Omental fat pad (tissue), 4 donors: ENCODE data around the gene PKIG. TPM values are rescaled to one million over a fixed set of nuclear protein-coding genes. Genes with fewer than 3 reads are reported as not detected.

Experiments used
- ATAC-seq: fragments of 150-250 bp; one replicate; pipeline ENCODE4 v1.9.1; 2016; ENCODE audit warnings: mild to moderate bottlenecking, moderate library complexity; ENCODE audit not compliant: low FRiP score
- DNase-seq: peaks from one replicate; pipeline ENCODE4 v3.0.0-alpha.2; 2019; ENCODE audit warnings: low spot score
- CTCF ChIP-seq, 3 donors: fragments of 450-650 bp; IDR thresholded peaks; one replicate each; pipeline ENCODE4 v1.5.1; 2016 to 2017; ENCODE audit warnings: antibody characterized with exemption in 3 of 3, mild to moderate bottlenecking in 3 of 3, moderate library complexity in 2 of 3
- total RNA-seq, 4 donors: library from RNA; depleted of rRNA; stranded (reverse); fragments of >200 nt; gene quantifications; one replicate each; pipeline ENCODE4 v1.1.0, GENCODE V29; 2016

PKIG gene
- 100 to 1,000 TPM in 3 of 4 donors, 10 to 100 TPM in 1; 90.8 to 133 (median 118) TPM for total RNA-seq

DNA sequence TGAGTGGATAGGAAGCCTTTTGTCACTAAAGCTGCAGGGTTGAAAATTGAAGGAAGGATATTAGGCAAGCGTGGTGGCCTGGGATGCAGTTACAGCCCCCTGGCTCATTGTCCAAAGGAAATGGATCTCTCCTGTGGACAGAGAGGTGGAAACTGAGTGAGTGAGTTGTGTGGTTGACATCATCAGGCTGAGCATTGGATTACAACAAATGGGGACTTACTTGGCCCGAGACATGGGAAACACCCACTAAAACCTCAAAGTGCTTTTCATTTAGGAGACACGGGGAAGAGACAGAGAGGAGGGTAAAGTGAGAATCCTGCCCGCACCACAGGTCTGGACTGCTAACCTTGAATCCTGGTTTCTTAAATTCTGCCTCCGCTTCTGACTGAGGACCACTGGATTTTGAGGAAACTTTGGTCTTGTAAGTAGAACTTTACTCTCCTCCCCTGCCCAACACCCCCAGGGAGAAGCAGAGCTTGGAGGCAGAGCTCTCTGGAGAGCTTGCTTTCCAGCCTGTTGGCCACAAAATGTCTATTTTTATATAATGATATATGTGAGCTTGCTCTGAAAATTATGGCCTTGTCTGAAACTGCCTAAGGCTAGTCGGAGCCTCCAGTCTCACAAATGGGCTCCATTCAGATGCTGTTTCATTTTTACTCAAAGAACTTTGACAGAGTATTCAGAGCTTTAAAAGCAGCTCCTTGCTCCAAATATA, at the start of gene PKIG:
PKIG (plus strand) TSS at position 269 of the 715 bp plus-strand sequence. CDS start 31,978 bp downstream, outside the sequence.
- TF ChIP-seq CTCF (IDR thresholded peaks at IDR 0.05), result no peak
- ATAC-seq, result peak; percentile 66
- no peak for DNase-seq

GRCh38 chr20:44532981-44533331, 49.4 kb upstream of the PKIG start:
- DNase-seq, result no peak
- no peak for TF ChIP-seq CTCF (IDR thresholded peaks at IDR 0.05)
- no peak for ATAC-seq

- TF ChIP-seq CTCF (IDR thresholded peaks at IDR 0.05), result no peak
- ATAC-seq (no peak), DNase-seq (no peak)
These were observed 48.5 kb upstream of the PKIG start for GRCh38 chr20:44533928-44534327.

DNA sequence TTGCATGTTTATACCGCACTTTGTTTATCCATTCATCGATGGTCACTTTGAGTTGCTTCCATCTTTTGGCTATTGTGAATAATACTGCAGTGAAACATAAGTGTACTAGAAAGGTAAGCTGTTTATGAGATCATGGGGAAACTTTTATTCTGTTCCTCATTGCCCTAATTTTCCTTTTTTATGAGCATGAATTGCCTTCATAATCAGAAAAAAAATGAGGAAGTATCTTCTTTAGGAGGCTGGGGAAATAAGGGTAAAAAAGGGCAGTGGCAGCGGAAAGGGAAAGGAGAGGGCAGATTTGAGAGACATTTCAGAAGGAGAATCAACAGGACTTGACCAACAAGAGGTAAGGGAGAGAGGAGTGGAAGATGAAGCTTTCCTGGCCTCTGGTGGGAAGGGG, 46.2 kb upstream of the PKIG start:
- ATAC-seq, result no peak
- DNase-seq, result no peak

DNA sequence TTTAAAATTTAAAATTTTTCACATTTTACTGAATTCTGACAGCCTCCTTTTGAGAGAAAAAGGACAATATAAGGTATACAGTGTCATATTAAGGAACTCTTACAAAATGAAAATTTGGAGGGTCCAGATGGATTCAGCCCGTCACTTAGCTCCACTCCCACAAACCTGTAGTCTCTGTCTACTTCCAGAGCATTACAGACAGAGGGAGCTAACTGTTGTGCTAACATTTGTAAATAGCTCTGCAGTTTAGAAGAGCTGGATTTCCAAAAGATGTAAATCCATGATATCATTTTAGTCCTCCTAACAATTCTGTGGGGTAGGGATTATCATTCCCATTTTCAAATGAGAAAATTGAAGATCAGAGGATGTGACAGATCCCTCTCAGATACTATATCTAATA, 44.4 kb upstream of the PKIG start:
- no peak for ATAC-seq
- no peak for DNase-seq
- TF ChIP-seq CTCF (IDR thresholded peaks at IDR 0.05), result no peak

More for the DNA sequence above, 46.2 kb upstream of the PKIG start:
- TF ChIP-seq CTCF (IDR thresholded peaks at IDR 0.05), result no peak

DNA sequence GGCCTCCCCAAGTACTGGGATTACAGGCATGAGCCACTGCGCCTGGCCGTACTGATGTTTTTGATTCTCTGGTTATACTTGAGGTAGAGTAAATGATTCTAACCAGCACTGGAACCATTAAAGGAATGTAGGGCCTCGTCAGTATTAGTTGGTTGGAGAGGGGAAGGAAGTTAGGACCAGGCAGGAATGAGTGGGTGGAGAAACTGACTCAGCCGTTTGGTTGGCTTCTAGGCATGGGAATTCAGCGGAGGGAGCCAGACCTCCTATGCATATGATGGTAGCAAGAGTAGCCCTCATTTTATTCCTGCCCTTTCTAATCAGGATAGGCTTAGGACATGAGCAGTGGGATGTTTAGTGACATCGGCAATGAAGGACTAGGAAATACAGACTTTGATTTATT, 41.5 kb upstream of the PKIG start:
- DNase-seq (no peak), ATAC-seq (no peak)
- TF ChIP-seq CTCF (IDR thresholded peaks at IDR 0.05), result no peak

DNA sequence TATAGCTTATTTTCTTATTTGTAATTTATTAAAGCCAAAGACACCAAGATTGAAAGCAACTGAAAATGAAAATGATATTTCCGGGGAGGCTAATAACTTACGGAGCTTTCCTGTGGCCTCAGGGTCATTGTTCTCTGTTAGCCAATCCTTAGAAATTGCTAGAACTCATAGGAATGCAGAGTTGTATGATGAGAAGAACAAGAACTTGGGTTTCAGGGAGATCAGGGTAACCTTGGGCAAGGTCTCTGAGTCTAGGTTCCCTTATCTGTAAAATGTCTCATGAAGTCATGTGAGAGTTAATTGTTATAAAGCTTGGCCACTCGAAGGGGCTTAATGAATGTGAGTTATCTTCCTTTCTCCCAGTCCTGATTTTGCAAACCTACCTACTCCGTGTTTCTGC, 40.4 kb upstream of the PKIG start:
- no peak for TF ChIP-seq CTCF (IDR thresholded peaks at IDR 0.05)
- DNase-seq (no peak), ATAC-seq (no peak)
